ENCODE results near the gene APOL3. TPM values are rescaled to one million over a fixed set of nuclear protein-coding genes. Genes with fewer than 3 reads are reported as not detected.
"Not testable (repeated sequence)": the region's sequence is repeated elsewhere in the genome, so short reads cannot be mapped to it uniquely, and the experiment has no call there.

Gene APOL3
- total RNA-seq, 2 experiments from 2014 or later, result 63.9 to 66.7 TPM

- Mint-ChIP-seq H3K4me3 (no peak overlapping the region), H3K36me3 (no peaks in the 10 kb centered on the region), H3K27me3 (peaks cover 5% of the 10 kb centered on the region), H3K9me3 (no peaks in the 10 kb centered on the region), H3K4me1 (ENCODE audit: low read depth) (no peaks in the 10 kb centered on the region), H3K27ac (no peak overlapping the region)
- DNase-seq, result no peak
- intact Hi-C loops (cut with micrococcal nuclease), result no loop called here
- POLR2A ChIA-PET, result no interaction called here
- CTCF ChIA-PET, result interaction anchor here (4.3 kb wide), 1 partner anchor 41 kb away, joined by 15 read pairs; no protein-coding TSS in a partner anchor
These were observed 53.6 kb downstream of the APOL3 start for GRCh38 chr22:36106910-36107309.

GRCh38 chr22:36104988-36105387 is 55.6 kb downstream of the APOL3 start:
- Mint-ChIP-seq H3K27ac (no peak overlapping the region), H3K4me1 (ENCODE audit: low read depth) (no peaks in the 10 kb centered on the region), H3K27me3 (peaks cover 3% of the 10 kb centered on the region), H3K4me3 (no peak overlapping the region), H3K36me3 (no peaks in the 10 kb centered on the region), H3K9me3 (no peaks in the 10 kb centered on the region)
- no peak for DNase-seq
- CTCF ChIA-PET, result interaction anchor here (4.3 kb wide), 1 partner anchor 39 kb away, joined by 15 read pairs; no protein-coding TSS in a partner anchor
- intact Hi-C loops (cut with micrococcal nuclease), result no loop called here
- POLR2A ChIA-PET, result no interaction called here

DNA sequence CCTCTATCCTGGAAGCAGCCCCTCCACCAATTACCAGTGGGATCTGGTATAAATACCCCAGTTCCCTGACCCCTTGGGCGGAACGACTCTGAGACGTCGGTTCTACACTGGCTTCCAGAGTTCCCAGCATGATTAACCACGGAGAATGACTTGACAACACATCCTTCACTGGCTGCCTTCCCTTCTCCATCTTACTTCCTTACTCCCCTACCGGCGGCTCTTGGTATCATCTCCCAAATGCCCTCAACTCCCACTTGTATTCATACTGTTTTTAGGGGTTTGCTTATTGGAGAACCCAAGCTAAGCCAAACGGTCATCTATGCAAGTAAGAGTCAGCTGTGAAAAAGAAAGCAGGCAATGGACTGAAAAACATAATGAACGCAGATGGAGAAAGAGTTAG is 56.1 kb downstream of the APOL3 start:
- intact Hi-C loops (cut with micrococcal nuclease), result no loop called here
- no peak for DNase-seq
- H3K9me3 Mint-ChIP-seq, result no peaks in the 10 kb centered on the region
- no peaks in the 10 kb centered on the region for H3K4me1 Mint-ChIP-seq (ENCODE audit: low read depth)
- no peak overlapping the region for H3K4me3 Mint-ChIP-seq
- H3K27ac Mint-ChIP-seq, result no peak overlapping the region
- H3K36me3 Mint-ChIP-seq, result no peaks in the 10 kb centered on the region
- POLR2A ChIA-PET, result no interaction called here
- CTCF ChIA-PET, result interaction anchor here (4.3 kb wide), 1 partner anchor 39 kb away, joined by 15 read pairs; no protein-coding TSS in a partner anchor
- H3K27me3 Mint-ChIP-seq, result peaks cover 3% of the 10 kb centered on the region

- Mint-ChIP-seq H3K4me3 (no peak overlapping the region), H3K36me3 (no peaks in the 10 kb centered on the region), H3K9me3 (no peaks in the 10 kb centered on the region), H3K4me1 (ENCODE audit: low read depth) (no peaks in the 10 kb centered on the region), H3K27ac (no peak overlapping the region), H3K27me3 (peaks cover 3% of the 10 kb centered on the region)
- ChIA-PET POLR2A (no interaction called here), CTCF (interaction anchor here (4.3 kb wide), 1 partner anchor 38 kb away, joined by 15 read pairs; no protein-coding TSS in a partner anchor)
- no peak for DNase-seq
- intact Hi-C loops (cut with micrococcal nuclease), result no loop called here
These were observed 56.7 kb downstream of the APOL3 start for GRCh38 chr22:36103891-36104290.

DNA sequence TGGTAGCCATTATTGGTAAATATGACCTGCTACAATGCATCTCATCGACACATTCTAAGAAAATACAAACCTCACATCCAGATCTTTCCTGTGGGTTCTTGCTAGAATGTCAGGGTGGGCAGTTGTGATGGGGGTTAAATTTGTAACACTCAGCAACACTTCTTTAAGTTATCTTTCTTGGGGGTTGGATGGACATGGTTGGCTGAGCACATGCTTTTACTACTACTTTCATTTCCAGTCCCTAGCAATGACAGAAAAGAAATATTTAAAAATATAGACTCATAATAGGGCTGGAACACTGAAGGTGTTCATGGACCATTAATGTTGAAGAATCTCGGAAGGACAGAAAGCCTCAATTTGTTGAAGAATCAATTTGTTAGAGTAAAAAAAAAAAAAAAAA is 57.6 kb downstream of the APOL3 start:
- no peaks in the 10 kb centered on the region for H3K4me1 Mint-ChIP-seq (ENCODE audit: low read depth)
- POLR2A ChIA-PET, result no interaction called here
- no peaks in the 10 kb centered on the region for H3K9me3 Mint-ChIP-seq
- no peak overlapping the region for H3K27ac Mint-ChIP-seq
- CTCF ChIA-PET, result interaction anchor here (4.3 kb wide), 1 partner anchor 37 kb away, joined by 15 read pairs; no protein-coding TSS in a partner anchor
- intact Hi-C loops (cut with micrococcal nuclease), result no loop called here
- no peaks in the 10 kb centered on the region for H3K36me3 Mint-ChIP-seq
- peaks cover 3% of the 10 kb centered on the region for H3K27me3 Mint-ChIP-seq
- no peak for DNase-seq
- H3K4me3 Mint-ChIP-seq, result no peak overlapping the region

- intact Hi-C loops (cut with micrococcal nuclease), result no loop called here
- H3K27ac Mint-ChIP-seq, result no peak overlapping the region
- CTCF ChIA-PET, result interaction anchor here (0.8 to 1.0 kb wide), 2 partner anchors 23 to 36 kb away, joined by 3 read pairs; no protein-coding TSS in a partner anchor
These were observed 58.8 kb downstream of the APOL3 start for GRCh38 chr22:36101756-36102155.

GRCh38 chr22:36100908-36101307 is 59.6 kb downstream of the APOL3 start:
- H3K4me3 Mint-ChIP-seq; H3K27ac Mint-ChIP-seq; H3K27me3 Mint-ChIP-seq; CTCF ChIA-PET; H3K36me3 Mint-ChIP-seq; H3K9me3 Mint-ChIP-seq; POLR2A ChIA-PET; H3K4me1 Mint-ChIP-seq (ENCODE audit: low read depth); intact Hi-C loops (cut with micrococcal nuclease); DNase-seq: not testable (repeated sequence)

More at GRCh38 chr22:36101756-36102155, 58.8 kb downstream of the APOL3 start:
- no peak overlapping the region for H3K4me3 Mint-ChIP-seq
- POLR2A ChIA-PET, result no interaction called here
- no peaks in the 10 kb centered on the region for H3K9me3 Mint-ChIP-seq
- DNase-seq, result no peak
- H3K27me3 Mint-ChIP-seq, result peaks cover 1% of the 10 kb centered on the region
- no peaks in the 10 kb centered on the region for H3K36me3 Mint-ChIP-seq
- H3K4me1 Mint-ChIP-seq (ENCODE audit: low read depth), result no peaks in the 10 kb centered on the region

DNA sequence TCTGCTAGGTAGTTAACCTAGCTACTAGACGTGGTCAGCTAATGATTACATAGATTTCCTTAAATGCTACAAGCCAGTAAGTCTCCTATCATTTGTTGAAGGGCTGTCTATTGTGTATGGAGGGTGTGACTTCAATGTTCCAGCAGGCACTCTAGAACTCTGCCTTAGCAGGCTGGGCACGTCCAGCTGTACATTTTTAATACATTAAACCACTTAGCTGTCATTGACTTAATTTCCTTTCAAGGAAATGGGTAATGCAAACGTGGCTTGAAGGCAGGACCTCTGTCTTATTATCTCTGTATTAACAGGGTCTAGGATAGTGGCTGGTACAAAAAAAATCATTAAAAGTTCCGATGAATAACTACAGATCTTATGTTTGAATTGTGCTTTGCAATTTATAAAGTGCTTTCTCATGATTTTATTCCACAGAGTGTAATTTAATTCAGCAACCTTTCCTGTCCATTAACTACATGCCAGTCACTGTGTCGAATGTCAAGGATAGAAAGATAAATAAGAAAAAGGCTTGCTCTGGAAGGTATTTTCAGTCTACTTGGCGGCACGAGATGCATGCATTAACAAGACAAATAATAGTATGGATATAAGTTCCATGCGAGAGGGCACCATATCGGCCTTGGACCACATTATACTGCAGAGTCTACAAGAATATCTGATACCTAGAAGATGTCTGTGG is 60.3 kb downstream of the APOL3 start:
- Mint-ChIP-seq H3K4me3 (no peak overlapping the region), H3K27me3 (peaks cover 1% of the 10 kb centered on the region), H3K27ac (no peak overlapping the region), H3K4me1 (ENCODE audit: low read depth) (no peaks in the 10 kb centered on the region), H3K9me3 (no peaks in the 10 kb centered on the region), H3K36me3 (no peaks in the 10 kb centered on the region)
- ChIA-PET POLR2A (no interaction called here), CTCF (interaction anchor here (0.8 to 2.1 kb wide), 2 partner anchors 24 to 35 kb away, joined by 3 to 7 read pairs; no protein-coding TSS in a partner anchor)
- intact Hi-C loops (cut with micrococcal nuclease), result no loop called here
- no peak for DNase-seq

DNA sequence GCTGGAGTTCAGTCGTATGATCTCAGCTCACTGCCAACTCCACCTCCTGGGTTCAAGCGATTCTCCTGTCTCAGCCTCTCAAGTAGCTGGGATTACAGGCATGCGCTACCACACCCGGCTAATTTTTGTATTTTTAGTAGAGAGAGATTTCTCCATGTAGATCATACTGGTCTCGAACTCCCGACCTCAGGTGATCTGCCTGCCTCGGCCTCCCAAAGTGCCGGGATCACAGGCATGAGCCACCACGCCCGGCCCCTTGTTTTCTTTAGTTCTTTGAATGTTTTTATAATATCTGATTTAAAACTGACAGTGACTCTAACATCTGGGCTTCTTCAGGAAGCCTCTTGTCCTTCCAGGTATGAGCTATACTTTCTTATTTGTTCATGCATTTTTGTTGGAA is 61.0 kb downstream of the APOL3 start:
- intact Hi-C loops (cut with micrococcal nuclease); H3K27me3 Mint-ChIP-seq: not testable (repeated sequence)

GRCh38 chr22:36097880-36098279 is 62.7 kb downstream of the APOL3 start:
- intact Hi-C loops (cut with micrococcal nuclease), result no loop called here
- no peak overlapping the region for H3K4me3 Mint-ChIP-seq
- no peaks in the 10 kb centered on the region for H3K9me3 Mint-ChIP-seq
- POLR2A ChIA-PET, result no interaction called here
- CTCF ChIA-PET, result no interaction called here
- no peak for DNase-seq
- H3K27ac Mint-ChIP-seq, result no peak overlapping the region
- H3K36me3 Mint-ChIP-seq, result no peaks in the 10 kb centered on the region
- no peaks in the 10 kb centered on the region for H3K4me1 Mint-ChIP-seq (ENCODE audit: low read depth)
- H3K27me3 Mint-ChIP-seq, result peaks cover 1% of the 10 kb centered on the region

More for the DNA sequence above, 61.0 kb downstream of the APOL3 start:
- DNase-seq; H3K4me3 Mint-ChIP-seq; H3K27ac Mint-ChIP-seq; POLR2A ChIA-PET; H3K4me1 Mint-ChIP-seq (ENCODE audit: low read depth); H3K36me3 Mint-ChIP-seq; H3K9me3 Mint-ChIP-seq: not testable (repeated sequence)
- CTCF ChIA-PET, result interaction anchor here (0.8 to 2.1 kb wide), 2 partner anchors 25 to 34 kb away, joined by 3 to 7 read pairs; no protein-coding TSS in a partner anchor

- CTCF ChIA-PET; H3K36me3 Mint-ChIP-seq; H3K4me3 Mint-ChIP-seq; H3K9me3 Mint-ChIP-seq; POLR2A ChIA-PET; H3K27ac Mint-ChIP-seq; intact Hi-C loops (cut with micrococcal nuclease); H3K27me3 Mint-ChIP-seq; H3K4me1 Mint-ChIP-seq (ENCODE audit: low read depth); DNase-seq: not testable (repeated sequence)
These were observed 69.8 kb downstream of the APOL3 start for GRCh38 chr22:36090772-36091171.

Measured in activated CD4-positive, alpha-beta memory T cell treated with anti-CD3 and anti-CD28 coated beads for 36 hours (primary cell).